ENCODE measurements around the gene ARHGEF7. TPM values are rescaled to one million over a fixed set of nuclear protein-coding genes. Genes with fewer than 3 reads are reported as not detected.

Gene ARHGEF7
- total RNA-seq, 2 experiments from 2014 or later = 39.5 to 51.3 TPM

DNA sequence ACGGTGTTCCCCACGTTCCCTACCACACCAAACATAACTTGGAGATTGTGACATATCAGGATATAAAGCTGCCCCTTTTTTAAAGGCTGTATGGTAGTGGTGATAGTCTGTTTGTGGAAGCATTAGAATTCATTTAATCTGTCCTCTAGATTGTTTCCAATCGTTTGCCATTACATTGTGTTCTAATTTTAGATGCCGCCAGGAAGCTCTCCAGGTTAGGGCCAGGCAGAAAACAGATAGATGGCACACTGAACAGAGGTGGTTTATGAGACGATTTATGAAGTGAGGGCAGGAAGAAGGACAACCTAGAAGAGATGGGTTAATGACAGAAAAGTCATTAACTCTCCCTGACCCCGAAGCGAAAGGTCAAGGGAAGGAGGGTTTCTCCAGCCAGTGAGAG, 30.0 kb downstream of the ARHGEF7 start:
- intact Hi-C loops (cut with micrococcal nuclease; ENCODE audit: unreplicated experiment) = no loop called here
- Histone ChIP-seq H3K4me1 (ENCODE audit: insufficient read depth, low read length, poor library complexity, severe bottlenecking) (no peaks in the 10 kb centered on the region), H3K79me2 (ENCODE audit: insufficient read depth, low read depth, low read length) (no peaks in the 10 kb centered on the region), H4K20me1 (ENCODE audit: insufficient read depth, low read length) (no peaks in the 10 kb centered on the region), H3K27ac (ENCODE audit: low read depth, low read length, poor library complexity, severe bottlenecking) (no peak overlapping the region), H3K36me3 (ENCODE audit: insufficient read depth, low read length) (no peaks in the 10 kb centered on the region), H3K4me2 (ENCODE audit: low read length) (no peak overlapping the region), H3K9me3 (ENCODE audit: low read length) (no peaks in the 10 kb centered on the region), H2AFZ (ENCODE audit: low read length) (no peak overlapping the region), H3K4me3 (ENCODE audit: low read depth, low read length, poor library complexity, severe bottlenecking) (no peak overlapping the region), H3K9me2 (ENCODE audit: insufficient read depth, low read length) (no peaks in the 10 kb centered on the region)
- TF ChIP-seq EZH2phosphoT487 (IDR thresholded peaks at IDR 0.05; ENCODE audit: borderline replicate concordance, low read depth, low read length) (no peak), CTCF (conservative IDR thresholded peaks at IDR 0.05; ENCODE audit: low read length) (no peak)
- ChIA-PET POLR2A (no interaction called here), CTCF (ENCODE audit: unreplicated experiment) (no interaction called here)
- no peak for DNase-seq (ENCODE audit: low spot score)
- no TSS peak for BruUV-seq (replicated peaks)

DNA sequence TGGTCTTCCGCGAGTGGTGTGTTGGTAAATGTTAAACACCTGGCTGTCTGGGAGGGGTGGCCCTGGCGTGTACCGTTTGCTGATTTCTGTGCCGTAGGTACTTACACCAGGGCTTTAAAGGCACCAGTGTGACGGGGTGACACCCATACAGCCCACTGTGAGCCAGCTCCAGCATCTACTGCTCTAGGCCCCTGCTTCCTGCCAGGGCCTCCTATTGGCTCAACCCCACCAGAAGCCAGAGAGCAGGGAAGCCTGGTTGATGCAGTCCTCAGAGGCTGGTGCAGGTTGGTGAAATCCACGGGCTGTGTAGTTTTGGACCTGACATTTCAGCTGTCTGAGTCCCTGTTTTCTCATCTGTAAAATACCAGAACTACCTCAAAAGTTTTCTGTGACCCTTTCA, 30.4 kb downstream of the ARHGEF7 start:
- Histone ChIP-seq H3K4me1 (ENCODE audit: insufficient read depth, low read length, poor library complexity, severe bottlenecking) (no peaks in the 10 kb centered on the region), H3K9me2 (ENCODE audit: insufficient read depth, low read length) (no peaks in the 10 kb centered on the region), H2AFZ (ENCODE audit: low read length) (no peak overlapping the region), H3K9me3 (ENCODE audit: low read length) (no peaks in the 10 kb centered on the region), H3K79me2 (ENCODE audit: insufficient read depth, low read depth, low read length) (no peaks in the 10 kb centered on the region), H3K27ac (ENCODE audit: low read depth, low read length, poor library complexity, severe bottlenecking) (no peak overlapping the region), H4K20me1 (ENCODE audit: insufficient read depth, low read length) (no peaks in the 10 kb centered on the region), H3K4me2 (ENCODE audit: low read length) (no peak overlapping the region), H3K36me3 (ENCODE audit: insufficient read depth, low read length) (no peaks in the 10 kb centered on the region), H3K4me3 (ENCODE audit: low read depth, low read length, poor library complexity, severe bottlenecking) (no peak overlapping the region)
- CTCF ChIA-PET (ENCODE audit: unreplicated experiment) = no interaction called here
- TF ChIP-seq EZH2phosphoT487 (IDR thresholded peaks at IDR 0.05; ENCODE audit: borderline replicate concordance, low read depth, low read length) = no peak
- no peak for TF ChIP-seq CTCF (conservative IDR thresholded peaks at IDR 0.05; ENCODE audit: low read length)
- POLR2A ChIA-PET = no interaction called here
- no TSS peak for BruUV-seq (replicated peaks)
- DNase-seq (ENCODE audit: low spot score) = no peak
- intact Hi-C loops (cut with micrococcal nuclease; ENCODE audit: unreplicated experiment) = no loop called here

- ChIA-PET POLR2A (no interaction called here), CTCF (ENCODE audit: unreplicated experiment) (no interaction called here)
- peaks cover 4% of the 10 kb centered on the region; the same call in 1 of the 2 replicates for H3K36me3 ChIP-seq (ENCODE audit: insufficient read depth, low read length)
- intact Hi-C loops (cut with micrococcal nuclease; ENCODE audit: unreplicated experiment) = loop anchor here (2.0 to 10.0 kb wide), 2 partner anchors 32 to 78 kb away; no protein-coding TSS in a partner anchor
- peak overlapping the region; percentile 60; the same call in 1 of the 2 replicates for H2AFZ ChIP-seq (ENCODE audit: low read length)
- TF ChIP-seq EZH2phosphoT487 (IDR thresholded peaks at IDR 0.05; ENCODE audit: borderline replicate concordance, low read depth, low read length) (no peak), CTCF (conservative IDR thresholded peaks at IDR 0.05; ENCODE audit: low read length) (no peak)
- H3K4me3 ChIP-seq (ENCODE audit: low read depth, low read length, poor library complexity, severe bottlenecking) = peak overlapping the region; percentile 83
- peaks cover 8% of the 10 kb centered on the region; the same call in 1 of the 2 replicates for H4K20me1 ChIP-seq (ENCODE audit: insufficient read depth, low read length)
- no peaks in the 10 kb centered on the region for H3K9me2 ChIP-seq (ENCODE audit: insufficient read depth, low read length)
- no peak for DNase-seq (ENCODE audit: low spot score)
- peak overlapping the region; percentile 69 for H3K27ac ChIP-seq (ENCODE audit: low read depth, low read length, poor library complexity, severe bottlenecking)
- H3K4me1 ChIP-seq (ENCODE audit: insufficient read depth, low read length, poor library complexity, severe bottlenecking) = peaks cover 17% of the 10 kb centered on the region
- peaks cover 39% of the 10 kb centered on the region for H3K79me2 ChIP-seq (ENCODE audit: insufficient read depth, low read depth, low read length)
- no peaks in the 10 kb centered on the region for H3K9me3 ChIP-seq (ENCODE audit: low read length)
- H3K4me2 ChIP-seq (ENCODE audit: low read length) = peak overlapping the region; percentile 97
- TSS peak; percentile 85 for BruUV-seq (replicated peaks)
Observed at GRCh38 chr13:111152844-111153243, 37.7 kb downstream of the ARHGEF7 start.
